Renal pelvis (tissue), 4 donors: Measurements from ENCODE around the gene ATP1B1. TPM values are rescaled to one million over a fixed set of nuclear protein-coding genes. Genes with fewer than 3 reads are reported as not detected.

Experiments used
- DNase-seq: peaks from one replicate; pipeline ENCODE4 v3.0.0-alpha.2; 2013
- polyA plus RNA-seq, 3 donors: library from polyadenylated mRNA; unstranded; fragments of 120-200 nt; gene quantifications; one replicate each; pipeline ENCODE4 v1.2.1, GENCODE V29; 2013; ENCODE audit not compliant: insufficient read length in 3 of 3

Gene ATP1B1
- polyA plus RNA-seq, 3 donors, result 387 to 471 (median 390) TPM

DNA sequence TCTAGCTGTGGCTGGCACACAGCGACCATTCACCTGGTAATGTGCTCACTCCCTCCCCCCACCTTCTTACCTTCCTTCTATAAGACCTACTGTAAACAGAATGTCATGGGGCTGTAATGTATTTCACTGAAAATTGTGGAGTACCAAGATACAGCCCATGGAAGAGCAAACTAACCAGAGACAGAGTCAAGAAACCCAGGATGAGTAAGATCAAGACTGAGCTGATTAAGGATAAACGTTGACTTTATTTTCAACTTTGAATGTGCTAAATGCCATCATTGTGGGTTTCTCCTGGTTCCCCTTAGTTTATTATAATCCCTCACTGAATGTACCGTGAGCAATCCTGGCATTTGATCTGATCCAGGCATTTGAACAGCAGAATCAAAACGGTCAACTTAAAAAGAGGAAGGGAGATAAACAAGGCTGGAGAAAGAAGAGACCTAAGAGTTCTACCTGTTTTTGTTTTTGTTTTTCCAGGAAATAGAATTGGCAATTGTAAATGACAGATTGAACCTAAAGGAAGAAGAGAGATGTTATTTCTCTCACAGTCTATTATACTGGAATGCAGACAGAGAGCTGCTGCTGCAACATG lies 16.1 kb upstream of the ATP1B1 start:
- DNase-seq, result no peak

DNA sequence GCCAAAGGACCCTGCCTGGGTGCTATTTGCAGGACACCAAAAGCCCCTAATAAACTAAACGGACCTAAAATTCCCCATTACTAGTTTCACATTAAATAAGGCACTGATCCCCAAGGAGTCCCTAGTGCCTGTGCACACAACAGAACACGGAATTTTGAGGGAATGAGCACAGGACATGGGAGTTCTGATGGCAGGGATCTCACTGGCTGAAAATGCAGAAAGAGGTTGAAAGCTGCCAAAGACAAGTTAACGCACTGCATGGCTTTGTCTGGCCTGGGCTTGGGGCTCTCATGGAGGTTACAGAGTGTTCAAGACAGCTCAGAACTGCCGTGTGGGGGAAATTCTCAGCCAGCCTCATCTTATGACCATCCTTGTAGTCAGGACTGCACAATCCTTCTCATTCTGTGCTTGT lies 15.6 kb upstream of the ATP1B1 start:
- DNase-seq, result no peak

DNA sequence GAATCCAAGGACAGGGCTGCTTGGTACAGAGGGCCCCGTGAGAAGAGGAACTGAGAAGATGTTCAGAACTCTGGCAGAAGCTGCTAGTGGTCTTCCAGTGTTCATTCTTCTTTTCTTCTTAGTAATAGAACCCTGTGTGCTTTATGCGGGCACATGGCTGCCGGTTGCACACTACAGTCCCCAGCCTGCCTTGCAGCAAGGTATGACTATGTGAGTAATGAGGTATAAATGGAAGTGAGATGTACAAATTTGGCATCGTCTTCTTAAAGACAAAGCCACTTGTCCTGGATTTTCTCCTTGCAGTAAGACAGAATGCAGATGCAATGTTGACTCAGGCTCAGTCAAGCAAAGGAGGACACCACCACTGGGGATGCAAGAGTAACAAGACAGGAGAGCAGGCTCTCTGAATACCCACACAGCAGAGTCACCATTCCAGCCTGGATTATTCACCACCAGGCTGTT lies 15.0 kb upstream of the ATP1B1 start:
- no peak for DNase-seq

DNA sequence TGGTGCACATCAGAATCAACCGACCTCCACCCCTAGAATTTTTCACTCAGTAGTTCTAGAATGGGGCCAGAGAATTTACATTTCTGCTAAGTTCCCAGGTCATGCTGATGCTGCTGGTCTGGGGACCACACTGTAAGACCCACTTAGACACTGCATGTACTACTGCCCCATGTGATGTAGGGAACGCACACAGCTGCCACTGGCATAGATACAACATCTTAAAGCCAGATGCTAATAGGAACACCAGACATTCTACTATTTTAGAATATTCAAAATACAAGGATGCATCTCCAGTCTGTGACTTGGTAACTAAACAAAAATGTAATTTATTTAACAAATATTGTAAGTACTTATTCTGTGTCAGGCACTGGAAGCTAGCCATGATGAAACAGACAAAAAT lies 14.1 kb upstream of the ATP1B1 start:
- no peak for DNase-seq

DNA sequence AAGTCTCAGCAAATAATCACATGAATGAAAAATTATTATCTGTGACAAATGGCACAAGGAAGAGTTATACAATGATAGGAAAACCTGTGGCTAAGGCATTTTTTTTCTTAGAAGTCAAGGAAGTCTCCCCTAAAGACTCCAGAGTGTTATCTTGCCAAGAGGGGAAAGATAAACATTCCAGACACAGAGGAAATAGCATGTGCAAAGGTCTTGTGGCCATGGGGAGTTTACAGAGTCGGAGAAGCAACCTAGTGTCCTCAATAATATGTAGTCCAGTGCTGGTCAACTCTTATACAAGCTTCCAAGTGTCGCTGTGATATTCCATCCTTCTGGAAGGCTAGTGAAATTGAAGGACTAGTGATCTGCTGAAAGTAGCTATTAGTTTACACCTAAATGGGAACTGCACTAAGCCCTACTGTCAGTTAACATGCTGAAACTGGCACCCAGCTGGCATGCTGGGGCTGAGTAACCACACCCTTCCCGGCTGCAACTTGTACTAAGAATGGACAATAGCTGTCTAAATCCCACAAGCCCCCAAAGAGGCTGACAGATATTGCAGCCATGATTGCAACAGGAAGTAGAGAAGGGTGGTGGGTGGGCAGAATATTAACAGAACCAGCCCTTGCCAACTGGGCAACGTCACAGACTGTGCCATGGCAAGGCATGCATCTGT lies 11.5 kb upstream of the ATP1B1 start:
- DNase-seq, result no peak

DNA sequence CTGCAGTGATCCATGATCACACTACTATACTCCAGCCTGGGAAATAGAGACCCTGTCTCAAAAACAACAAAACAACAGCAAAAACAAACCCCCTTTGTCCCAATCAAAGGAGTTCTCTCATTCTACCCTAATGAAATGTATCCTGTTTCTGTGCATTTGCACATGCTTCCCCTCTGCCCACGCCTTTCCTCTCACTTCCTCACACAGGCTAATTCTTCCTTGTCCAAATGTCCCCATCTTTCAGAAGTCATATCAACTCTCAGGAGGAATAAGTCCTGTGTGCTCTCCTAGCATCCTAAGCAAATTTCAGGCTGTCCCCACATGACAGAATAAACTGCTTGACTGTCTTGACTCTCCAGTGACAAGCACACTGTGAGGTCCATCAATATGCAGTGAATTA lies 8.1 kb upstream of the ATP1B1 start:
- no peak for DNase-seq

DNA sequence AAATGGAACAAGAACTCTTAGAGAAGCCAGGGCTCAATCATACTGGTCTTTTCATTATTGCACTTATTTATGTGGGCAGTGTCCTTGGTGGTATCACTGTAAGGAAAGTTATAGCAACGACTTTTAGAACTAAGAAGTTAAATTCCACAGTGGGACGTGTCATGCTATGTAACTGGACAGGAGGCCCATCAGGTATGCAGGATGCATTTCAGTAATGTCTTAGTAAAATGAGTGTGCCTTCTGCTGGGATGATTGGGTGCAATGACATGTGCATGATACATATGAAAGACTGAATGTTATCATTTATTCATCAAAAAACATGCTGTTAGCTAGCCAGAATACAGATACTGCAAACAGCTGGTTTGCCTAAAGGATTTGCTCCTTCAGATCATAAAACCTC lies 6.9 kb upstream of the ATP1B1 start:
- DNase-seq, result no peak

DNA sequence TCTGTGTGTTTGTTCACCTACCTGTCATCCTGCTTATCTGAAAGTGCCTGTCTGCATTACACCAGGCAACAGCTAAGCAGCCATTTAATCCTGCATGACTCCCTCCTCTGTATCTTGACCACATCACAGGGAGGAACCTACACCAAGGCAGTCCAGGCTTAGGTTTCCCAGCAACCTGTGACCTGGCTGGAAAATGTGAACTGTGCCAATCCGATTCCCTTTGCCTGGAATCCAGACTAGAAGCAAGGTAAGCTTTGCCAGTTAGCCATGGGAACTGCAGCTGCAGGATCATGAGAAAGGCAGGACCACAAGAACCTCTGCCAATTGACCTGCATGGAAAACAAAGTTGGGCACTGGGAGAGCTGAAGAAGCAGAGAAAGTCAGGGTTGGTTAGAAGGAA lies 6.3 kb upstream of the ATP1B1 start:
- DNase-seq, result no peak

DNA sequence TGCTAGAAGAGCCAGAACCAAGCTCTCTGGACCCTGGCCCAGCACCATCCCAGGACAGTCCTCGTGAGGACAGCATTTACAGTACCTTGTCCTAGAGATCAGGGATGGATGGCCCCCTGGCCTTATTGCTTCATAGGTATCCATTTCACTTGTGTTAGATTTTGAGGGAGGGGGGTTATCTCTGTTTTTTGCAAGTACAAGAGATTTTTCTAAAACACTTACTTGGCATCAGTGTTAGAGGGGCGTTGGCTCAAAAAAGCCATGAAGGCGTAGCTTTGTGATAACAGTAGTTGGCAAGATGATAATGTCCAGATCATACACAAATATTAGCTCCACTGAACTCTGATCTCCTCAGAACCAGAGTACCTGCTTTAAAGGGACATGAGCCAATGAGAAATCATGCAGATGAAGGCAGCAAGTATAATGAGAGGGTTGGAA lies 5.8 kb upstream of the ATP1B1 start:
- no peak for DNase-seq

DNA sequence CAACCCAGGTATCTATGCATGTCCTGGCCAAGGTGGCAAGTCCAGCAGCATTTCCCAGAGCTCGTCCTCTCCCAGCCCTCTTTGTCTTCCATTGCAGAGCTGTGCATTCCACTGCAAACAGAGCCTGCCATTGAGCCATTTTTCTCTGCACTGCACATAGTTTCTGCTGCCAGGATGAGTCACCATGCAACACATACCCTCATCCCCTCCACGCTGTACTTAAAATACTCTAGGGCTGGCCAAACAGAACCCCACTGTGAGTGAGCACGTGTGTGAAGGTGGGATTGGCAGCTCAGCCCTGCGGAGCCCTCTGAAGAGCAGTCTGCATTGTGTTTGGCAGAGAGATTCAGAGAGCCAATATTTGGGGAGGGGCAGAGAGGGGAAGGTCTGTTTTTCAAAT lies 3.9 kb upstream of the ATP1B1 start:
- no peak for DNase-seq

DNA sequence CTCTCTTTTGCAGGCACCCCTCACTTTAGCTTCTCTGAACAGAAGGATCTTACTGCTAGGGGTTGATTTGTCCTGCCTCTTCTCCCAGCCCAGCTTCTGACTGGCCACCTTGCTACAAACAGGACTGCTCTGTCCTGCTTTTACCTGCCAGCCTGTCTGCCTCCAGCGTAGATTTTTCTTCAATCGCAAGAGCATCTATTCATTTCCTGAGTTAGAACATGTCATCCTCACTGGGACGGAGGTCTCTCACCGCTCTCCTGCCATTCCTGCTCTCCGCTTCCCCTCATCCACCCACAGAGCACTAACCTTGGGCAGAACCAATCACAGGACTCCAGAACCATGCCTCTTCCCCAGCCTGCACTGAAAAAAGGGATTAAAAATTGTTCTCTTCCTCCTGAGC lies 3.5 kb upstream of the ATP1B1 start:
- no peak for DNase-seq

DNA sequence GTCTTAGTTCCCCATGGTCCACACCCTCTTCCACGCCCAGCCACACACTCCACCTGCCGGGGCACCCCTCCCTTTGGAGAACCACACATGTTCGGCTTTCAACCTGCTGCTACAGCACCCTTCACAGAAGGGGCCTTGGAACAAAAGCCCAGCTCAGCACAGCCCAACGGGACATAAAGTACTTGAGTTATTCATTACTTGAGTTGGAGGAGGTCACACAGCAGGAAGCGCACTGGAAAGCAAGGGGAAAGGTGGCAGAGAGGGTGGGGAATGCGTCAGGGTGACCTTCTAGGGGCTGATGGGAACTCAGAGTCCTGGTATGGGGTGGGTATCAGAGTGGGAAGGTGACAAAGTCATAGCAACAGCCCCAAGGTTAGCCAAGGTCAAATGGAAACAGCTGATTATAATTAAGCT lies 3.0 kb upstream of the ATP1B1 start:
- peak; percentile 65 for DNase-seq

DNA sequence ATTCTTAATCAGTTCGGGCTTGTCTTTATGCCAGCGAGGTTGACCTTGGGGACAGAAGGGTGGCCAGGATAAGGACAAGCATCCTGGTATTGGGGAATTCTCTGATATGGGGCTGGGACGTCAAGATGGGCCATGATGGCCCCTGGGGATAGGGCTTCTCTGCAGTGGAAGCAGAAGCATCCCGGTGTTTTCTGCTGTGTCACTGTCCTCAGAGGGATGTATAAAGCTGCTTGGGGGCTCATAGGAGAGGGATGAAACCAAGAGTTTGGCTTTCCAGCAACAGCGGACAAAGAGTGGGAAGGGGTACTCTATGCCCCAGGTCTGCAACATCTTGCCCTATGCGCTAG lies 1.4 kb upstream of the ATP1B1 start:
- no peak for DNase-seq

DNA sequence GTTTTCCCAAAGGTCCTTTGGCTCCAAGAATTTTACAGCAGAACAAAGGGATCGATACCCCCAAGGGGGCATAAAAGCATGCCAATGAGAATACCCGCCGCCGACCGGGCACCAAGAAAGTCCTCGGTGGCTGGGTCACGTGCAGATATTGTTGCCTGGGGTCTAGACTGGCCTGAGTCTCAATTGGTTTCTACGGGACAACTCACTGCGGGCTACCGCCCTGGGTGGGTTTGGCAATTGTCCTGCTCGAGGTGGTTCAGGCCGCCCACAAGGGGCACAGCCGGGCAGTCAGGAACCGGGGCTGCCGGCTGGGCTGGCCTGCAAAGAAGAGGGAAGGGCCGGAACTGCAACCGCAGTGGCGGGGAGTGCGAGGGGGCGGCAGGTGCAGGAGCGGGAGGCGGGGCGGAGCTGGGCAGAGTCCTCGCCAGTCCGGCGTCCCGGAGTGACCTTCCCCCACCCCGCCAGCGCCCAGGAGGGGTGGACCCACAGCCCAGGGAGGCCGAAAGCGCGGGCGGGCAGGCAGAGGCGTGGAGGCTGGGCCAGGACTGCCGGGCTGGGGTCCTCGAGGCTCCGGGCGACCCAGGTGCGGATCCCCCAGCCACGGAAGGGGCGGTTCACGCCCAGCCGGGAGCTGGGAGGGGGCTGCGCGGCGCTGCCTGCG lies 926 bp upstream of the ATP1B1 start:
- peak; percentile 74 for DNase-seq

DNA sequence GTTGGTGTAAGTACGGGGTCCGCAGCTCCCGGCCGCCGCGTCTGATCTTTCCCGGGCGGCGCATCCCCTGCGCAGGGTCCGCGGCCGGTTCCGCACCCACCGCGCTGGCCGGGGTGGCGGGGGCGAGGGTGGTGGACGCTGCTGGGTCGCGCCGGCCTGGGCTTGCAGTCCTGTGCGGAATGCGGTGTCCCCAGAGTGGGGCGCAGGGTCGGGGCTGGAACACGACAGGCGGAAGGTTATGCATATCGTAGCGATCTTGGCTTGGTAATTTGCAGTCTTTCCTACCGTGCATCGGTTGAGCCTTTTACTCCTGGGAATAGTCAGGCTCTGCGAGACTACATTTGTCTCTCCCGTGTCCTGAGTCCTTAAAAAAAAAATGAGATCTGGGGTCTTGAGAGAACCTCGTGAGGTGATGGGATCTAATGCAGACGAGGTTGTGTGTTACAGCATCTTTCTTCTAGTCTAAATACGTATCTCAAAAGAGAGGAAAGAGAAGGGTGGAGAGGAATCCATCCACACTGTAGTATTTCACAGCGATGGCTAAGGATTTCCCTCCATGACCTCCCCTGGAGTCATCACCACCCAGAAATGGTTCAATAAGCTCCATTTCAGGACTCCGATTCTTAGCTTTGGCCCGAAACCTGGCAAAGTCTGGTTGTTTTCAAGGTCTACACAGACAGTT lies 572 bp downstream of the ATP1B1 start:
- DNase-seq, result no peak

DNA sequence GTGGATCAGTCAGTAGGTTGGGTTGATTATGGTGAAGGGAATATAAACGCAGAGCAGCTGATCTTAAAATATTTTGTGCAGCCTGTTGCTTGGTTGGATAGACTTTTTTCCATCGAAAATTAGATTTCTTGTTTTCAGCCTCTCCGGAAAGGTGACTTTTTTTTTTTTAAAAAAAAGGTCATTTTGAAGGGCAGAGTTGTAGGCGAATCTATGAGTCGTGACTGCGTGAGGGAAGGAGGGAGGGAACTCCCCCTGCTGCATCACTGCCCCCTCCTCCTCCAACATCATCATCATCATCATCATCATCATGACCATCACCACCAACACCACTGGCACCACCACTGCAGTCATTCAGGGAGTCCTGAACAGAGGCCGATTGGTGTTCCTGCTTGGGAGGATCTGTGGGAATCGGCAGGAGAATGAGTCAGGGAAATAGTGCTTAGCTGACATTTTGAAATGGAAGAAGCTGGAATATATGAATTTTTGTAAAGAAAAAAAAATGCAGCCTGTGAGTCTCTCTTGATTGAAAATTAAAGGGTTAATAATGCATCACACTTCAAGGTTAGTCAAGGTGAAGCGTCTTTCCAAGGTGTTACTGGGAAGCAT lies 1.2 kb downstream of the ATP1B1 start:
- DNase-seq, result no peak

DNA sequence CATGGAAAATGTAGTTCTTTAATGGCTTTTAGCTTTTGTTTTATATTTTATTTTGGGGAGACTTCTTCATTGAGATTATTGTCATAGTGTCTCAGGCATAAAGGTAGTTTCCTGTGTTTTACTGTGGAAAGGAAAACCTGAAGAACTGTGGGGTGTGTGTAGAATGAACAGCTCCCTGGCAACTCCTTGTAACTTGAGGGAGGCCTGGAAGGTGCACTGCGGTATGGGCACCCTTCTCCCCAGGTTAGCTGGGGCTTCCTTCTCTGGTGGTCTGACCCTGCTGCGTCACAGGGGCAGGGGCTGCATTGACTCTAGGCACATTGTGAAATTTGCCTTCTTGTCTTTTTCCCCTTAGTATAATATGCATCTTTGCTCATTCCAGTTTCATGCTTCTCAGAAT lies 1.7 kb downstream of the ATP1B1 start:
- no peak for DNase-seq

DNA sequence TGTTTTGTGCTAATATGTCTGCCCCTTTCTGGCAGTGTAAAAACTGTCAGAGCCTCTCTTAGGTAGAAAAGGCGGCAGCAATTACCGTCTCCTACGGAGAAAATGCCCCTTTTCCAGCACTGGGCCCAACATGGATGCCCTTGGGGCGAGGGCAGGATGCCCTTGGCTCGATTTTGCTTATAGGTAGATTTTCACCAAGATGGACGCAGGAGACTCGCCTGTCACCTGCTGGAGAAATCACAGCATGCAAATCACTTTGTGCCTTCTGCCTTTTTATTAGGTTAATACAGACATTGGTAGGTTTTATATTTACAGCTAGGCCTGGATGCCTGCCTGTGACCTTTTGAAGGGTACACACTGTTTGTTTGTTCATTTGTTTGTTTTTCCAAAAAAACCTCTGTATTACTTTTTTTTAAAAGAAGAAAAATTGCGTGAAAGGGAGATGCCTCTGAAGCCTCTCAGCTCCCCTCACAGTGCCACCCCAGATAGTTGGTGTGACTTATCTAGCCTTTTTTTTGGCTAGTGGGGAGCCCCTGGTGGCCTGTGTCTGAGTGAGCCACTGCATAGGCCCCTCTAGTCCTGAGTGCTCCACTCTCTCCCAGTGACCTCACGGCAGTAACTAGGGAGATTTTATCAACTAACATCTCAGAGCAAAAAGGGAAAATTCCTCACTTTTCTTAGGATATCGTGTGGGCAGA lies 2.5 kb downstream of the ATP1B1 start:
- DNase-seq, result no peak

DNA sequence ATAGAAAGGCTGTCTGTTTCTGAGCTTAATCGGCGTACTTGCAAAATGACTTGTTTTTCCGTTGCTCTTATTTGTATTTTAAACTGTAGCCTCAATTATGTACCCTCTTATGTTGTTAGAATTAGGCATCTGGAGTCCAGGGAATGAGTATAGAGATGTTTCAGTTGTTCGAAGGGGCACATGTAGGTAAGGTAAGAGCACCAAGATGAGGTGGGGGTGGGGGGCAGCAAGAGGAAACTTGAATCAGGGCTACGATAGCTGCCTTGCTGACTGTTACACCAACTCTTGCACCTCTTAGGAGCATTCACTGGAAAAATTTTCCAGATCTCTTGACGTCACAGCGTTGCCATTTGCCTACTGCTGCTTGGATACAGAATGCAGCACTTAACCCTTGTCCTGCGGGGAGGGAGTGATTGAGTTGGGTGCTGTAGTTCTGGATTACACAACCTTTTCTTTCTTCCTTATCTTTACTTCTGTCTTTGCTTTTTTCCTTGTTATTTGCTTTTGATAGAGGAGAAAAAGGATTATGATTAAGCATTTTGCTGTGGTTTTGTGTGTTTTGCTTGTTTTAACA lies 3.2 kb downstream of the ATP1B1 start:
- peak; percentile 66 for DNase-seq

DNA sequence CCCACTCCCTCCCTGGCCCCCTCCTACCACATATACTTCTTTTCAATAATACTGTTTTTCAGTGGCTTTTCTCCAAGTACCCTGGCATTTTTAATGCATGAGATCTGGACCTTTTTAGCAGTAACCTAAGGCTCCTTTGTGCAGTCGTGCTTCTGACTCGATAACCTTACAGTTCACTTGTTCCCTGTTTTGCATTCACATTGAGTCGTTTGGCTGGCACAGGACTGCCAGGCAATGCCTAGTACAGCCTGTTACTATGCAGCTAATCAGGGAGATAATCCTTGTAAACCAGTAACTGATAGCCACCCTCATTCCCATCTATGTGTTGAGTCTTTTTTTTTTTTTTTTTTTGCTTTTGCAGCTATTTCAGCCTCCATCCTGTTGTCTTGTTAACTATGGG lies 3.7 kb downstream of the ATP1B1 start:
- DNase-seq, result no peak

DNA sequence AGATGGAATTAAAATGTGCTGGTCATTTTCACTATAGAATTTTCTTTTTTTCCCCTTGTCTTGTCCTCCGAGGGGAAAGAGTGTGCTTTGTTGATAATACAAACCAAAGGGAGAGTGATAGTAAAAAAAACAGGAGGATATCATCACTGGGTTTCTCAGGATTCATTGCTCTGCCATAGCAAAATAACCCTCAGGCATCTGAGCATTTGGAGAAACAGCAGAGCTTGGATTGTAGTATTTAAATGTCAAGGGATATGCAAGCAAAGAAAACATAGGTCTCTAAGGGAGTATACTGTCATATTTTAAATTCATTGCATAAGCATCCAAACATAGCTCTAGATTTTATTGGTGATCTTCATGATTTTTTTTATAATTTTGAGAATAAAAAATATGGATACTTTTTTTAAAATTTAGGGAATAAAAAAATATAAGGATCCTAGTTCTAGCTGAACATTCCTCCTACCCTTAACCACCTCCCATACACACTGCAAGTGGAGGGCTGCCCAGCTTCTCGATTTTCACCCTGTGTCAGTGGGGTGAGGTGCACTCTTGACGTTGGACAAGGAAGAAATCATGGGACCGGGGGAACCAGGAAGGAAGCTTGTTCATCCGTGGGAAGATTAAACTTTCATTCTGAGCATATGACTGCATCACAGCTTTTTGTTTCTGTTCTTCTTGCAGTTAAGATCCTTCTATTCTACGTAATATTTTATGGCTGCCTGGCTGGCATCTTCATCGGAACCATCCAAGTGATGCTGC lies 4.4 kb downstream of the ATP1B1 start:
- DNase-seq, result no peak
